Omental fat pad (tissue), 4 donors: ENCODE data around the gene CENPX. TPM values are rescaled to one million over a fixed set of nuclear protein-coding genes. Genes with fewer than 3 reads are reported as not detected.

ENCODE experiments used
- ATAC-seq: fragments of 150-250 bp; one replicate; pipeline ENCODE4 v1.9.1; 2016; ENCODE audit warnings: mild to moderate bottlenecking, moderate library complexity; ENCODE audit not compliant: low FRiP score
- DNase-seq: peaks from one replicate; pipeline ENCODE4 v3.0.0-alpha.2; 2019; ENCODE audit warnings: low spot score
- total RNA-seq, 4 donors: library from RNA; depleted of rRNA; stranded (reverse); fragments of >200 nt; gene quantifications; one replicate each; pipeline ENCODE4 v1.1.0, GENCODE V29; 2016
- TF ChIP-seq, protein P1 (sequence below), 3 donors: fragments of 450-650 bp; IDR thresholded peaks; one replicate each; pipeline ENCODE4 v1.5.1; 2016 to 2017; ENCODE audit warnings: antibody characterized with exemption in 3 of 3, mild to moderate bottlenecking in 3 of 3, moderate library complexity in 2 of 3

Gene CENPX
- total RNA-seq, 4 donors from 2014 or later = 41.1 to 77.2 (median 59.8) TPM

DNA sequence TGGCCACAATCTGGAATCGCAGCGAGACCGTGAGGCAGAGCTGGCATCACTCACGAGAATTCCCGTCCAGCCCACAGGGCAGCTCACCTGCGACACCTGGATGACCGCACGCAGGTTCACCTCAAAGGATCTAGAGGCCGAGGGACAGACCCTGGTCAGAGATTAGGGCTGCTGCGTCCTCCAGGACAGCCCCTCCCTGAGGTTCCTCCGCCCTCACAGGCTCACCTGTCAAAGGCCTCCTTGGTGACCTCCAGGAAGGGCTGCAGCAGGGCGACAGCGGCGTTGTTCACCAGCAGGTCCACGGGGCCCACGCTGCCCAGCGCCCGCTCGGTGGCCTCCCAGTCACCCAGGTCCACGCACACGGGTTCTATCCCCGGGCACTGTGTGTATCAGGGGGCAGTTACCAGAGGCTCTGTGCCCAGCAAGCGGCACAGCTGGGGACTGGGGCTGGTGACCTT lies 14.0 kb upstream of the CENPX start:
- ATAC-seq (no peak), DNase-seq (no peak)

DNA sequence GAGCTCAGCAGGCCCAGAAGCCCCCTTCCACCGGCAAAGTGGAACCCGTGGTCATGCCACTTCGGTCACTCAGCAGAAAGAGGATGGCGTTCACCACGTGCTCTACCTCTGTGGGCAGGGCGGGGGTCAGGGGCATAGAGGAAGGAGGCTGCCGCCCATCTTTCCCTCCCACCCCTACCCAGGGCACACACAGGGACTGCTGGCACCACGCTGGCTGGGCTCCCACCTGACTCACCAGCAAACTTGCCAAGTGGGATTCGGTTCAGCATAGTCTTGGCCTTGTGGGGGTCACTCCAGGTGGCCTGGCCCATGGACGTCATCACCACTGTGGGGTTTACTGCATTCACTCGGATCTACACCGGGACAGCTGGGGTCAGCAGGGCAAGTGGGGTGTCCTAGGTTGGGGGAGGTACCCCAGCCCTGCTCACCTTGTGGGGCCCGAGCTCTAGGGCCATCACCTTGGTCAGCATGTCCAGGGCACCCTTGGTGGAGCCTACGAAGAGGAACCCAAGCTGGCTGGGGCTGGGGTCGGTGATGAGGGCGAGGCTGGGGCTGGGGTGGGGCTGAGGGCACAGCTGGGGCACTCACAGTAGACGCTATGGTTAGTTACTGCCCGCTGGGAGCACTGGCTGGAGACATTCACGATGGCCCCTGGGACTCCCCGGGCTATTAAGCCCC lies 13.4 kb upstream of the CENPX start:
- TF ChIP-seq, protein P1, sequence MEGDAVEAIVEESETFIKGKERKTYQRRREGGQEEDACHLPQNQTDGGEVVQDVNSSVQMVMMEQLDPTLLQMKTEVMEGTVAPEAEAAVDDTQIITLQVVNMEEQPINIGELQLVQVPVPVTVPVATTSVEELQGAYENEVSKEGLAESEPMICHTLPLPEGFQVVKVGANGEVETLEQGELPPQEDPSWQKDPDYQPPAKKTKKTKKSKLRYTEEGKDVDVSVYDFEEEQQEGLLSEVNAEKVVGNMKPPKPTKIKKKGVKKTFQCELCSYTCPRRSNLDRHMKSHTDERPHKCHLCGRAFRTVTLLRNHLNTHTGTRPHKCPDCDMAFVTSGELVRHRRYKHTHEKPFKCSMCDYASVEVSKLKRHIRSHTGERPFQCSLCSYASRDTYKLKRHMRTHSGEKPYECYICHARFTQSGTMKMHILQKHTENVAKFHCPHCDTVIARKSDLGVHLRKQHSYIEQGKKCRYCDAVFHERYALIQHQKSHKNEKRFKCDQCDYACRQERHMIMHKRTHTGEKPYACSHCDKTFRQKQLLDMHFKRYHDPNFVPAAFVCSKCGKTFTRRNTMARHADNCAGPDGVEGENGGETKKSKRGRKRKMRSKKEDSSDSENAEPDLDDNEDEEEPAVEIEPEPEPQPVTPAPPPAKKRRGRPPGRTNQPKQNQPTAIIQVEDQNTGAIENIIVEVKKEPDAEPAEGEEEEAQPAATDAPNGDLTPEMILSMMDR (IDR thresholded peaks at IDR 0.05) = no peak
- ATAC-seq = no peak
- DNase-seq = no peak

More for the DNA sequence above, 14.0 kb upstream of the CENPX start:
- TF ChIP-seq, protein P1 (IDR thresholded peaks at IDR 0.05) = no peak

DNA sequence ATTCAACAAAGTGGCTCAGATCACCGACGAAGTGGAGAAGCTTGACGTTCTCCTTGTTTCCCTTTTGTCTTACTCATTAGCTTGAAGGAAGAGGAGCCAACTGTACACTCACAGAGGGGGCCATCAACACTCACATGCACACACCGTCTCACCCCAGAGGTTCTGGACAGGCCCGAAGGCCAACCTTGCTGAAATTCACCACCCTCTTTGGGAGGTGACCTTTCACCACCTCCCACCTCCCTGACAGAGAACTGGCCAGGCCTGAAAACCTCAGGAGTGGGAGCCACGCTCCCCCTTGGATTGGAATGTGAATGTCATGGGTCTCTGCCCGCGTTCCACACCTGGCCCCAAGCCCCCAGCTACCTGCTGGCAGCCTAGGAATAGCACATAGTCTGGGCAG lies 12.8 kb upstream of the CENPX start:
- ATAC-seq = no peak
- TF ChIP-seq, protein P1 (IDR thresholded peaks at IDR 0.05) = no peak
- no peak for DNase-seq

DNA sequence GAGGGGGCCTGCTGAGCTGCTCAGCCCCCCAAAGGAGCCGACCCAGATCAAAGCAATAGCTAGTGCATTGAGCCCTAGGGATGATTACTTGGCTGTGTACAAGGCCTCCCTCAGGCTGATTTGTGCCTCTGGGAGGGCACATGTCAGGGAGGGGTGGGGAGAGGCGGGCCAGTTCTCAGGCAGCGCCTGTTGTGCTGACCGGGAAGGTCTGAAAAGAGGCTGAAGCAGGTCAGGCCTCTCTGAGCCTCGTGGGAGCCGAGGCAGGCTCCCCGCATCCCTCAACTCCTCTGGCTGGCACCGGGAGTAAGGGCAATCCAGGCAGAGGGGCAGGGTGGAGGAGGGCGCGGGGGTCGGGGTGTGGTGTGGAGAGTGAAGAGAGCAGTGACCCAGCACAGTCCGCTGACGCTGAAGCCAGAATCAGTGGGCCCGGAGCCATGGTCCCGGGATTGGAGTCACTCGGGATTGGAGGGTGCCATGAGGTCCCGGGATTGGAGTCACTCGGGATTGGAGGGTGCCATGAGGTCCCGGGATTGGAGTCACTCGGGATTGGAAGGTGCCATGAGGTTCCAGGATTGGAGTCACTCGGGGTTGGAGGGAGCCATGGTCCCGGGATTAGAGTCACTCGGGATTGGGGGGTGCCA lies 11.8 kb upstream of the CENPX start:
- ATAC-seq (no peak), DNase-seq (no peak)
- TF ChIP-seq, protein P1 (IDR thresholded peaks at IDR 0.05) = no peak

DNA sequence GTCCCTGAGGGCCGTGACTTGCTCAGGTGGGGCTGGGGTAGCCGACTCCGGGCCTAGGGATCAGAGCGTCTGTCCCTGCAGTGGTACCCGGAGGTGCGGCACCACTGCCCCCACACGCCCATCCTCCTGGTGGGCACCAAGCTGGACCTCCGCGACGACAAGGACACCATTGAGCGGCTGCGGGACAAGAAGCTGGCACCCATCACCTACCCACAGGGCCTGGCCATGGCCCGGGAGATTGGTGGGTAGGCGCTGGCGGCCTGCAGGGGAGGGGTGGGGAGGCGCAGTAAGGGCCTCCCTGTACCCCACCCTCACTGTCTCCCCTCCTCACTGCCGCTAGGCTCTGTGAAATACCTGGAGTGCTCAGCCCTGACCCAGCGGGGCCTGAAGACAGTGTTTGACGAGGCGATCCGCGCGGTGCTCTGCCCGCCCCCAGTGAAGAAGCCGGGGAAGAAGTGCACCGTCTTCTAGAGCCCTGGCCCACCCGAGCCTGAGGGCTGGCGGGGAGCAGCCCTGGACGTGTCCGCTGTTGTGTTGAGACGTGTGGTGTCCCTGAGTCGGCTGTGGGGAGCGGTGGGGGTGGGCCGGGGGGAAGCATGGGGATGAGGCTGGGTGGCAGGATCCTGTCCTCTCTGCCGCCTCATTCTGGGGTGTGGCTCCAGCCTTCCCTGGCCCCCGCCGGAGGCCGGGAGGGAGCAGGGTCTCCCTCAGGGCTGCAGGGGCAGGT lies 10.8 kb upstream of the CENPX start:
- ATAC-seq (no peak), DNase-seq (no peak)
- TF ChIP-seq, protein P1 (IDR thresholded peaks at IDR 0.05) = no peak

DNA sequence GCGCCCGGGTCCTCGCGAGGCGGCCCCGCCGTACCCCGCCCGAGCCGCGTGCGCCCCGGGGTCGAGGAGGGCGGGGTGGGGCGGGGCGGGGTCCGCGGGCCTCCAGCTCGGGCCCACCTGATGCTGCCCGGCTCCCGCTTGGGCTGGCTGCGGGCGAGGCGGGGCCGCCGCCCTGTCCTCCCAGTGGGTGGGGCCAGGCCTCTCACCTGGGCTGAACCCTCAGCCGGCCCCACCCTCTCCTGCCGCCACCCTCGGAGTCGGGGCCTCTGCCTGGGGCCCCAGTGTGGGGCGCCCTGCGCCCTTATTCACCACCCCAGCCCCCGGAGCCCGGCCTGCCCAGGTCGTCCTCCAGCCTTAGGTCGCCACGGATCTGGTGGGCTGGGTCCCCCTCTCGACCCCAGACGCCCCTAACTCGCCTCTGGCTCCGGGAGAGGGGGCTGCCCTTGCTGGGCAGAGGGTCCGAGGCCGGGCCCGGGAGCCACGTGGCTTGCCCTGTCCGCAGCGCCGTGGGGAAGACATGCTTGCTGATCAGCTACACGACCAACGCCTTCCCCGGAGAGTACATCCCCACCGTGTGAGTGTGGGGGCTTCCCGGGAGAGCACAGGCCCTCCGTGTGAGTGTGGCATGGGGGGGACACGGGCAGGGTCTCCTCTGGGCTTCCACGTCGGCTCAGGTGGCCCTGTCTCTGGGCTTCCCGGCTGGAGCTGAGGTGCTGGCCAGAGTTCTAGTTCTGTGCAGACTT lies 9.4 kb upstream of the CENPX start:
- DNase-seq = no peak
- no peak for ATAC-seq
- TF ChIP-seq, protein P1 (IDR thresholded peaks at IDR 0.05) = no peak
